Prostate gland (tissue), 2 donors: ENCODE data around the gene CDX1. TPM values are rescaled to one million over a fixed set of nuclear protein-coding genes. Genes with fewer than 3 reads are reported as not detected.

Experiments used
- DNase-seq: peaks from one replicate; pipeline ENCODE4 v3.0.0-alpha.2; 2019; ENCODE audit warnings: low spot score
- H3K27ac ChIP-seq, 2 donors: fragments of 200-600 bp; sonication (generic); 2 replicates each; pipeline ENCODE4 v1.5.1; 2017 to 2019
- H3K27me3 ChIP-seq: fragments of 200-600 bp; sonication (generic); replicated peaks from 2 replicates; pipeline ENCODE4 v1.5.1; 2019; ENCODE audit not compliant: insufficient read depth
- H3K36me3 ChIP-seq, 2 donors: fragments of 200-600 bp; sonication (generic); 1 replicate in 1 of 2; 2 replicates in 1 of 2; pipeline versions ENCODE4 v1.5.1 to v1.8.1; 2017 to 2019
- H3K4me1 ChIP-seq: fragments of 200-600 bp; sonication (generic); replicated peaks from 2 replicates; pipeline ENCODE4 v1.5.1; 2019
- H3K4me3 ChIP-seq, 2 donors: fragments of 200-600 bp; sonication (generic); 2 replicates each; pipeline ENCODE4 v1.5.1; 2017 to 2019
- H3K9me3 ChIP-seq: fragments of 200-600 bp; sonication (generic); 2 replicates; pipeline ENCODE4 v1.5.1; 2017
- CTCF ChIP-seq, 4 experiments: fragments of 200-600 bp in 2 of 4; fragments of 450-650 bp in 2 of 4; sonication (generic) in 2 of 4; IDR thresholded peaks; 1 replicate in 3 of 4; 2 replicates in 1 of 4; pipeline ENCODE4 v1.5.1; 2016 to 2019; ENCODE audit warnings: antibody characterized with exemption in 4 of 4, mild to moderate bottlenecking in 2 of 4, moderate library complexity in 2 of 4
- POLR2A ChIP-seq: fragments of 450-650 bp; IDR thresholded peaks from one replicate; pipeline ENCODE4 v1.6.1; 2016; ENCODE audit warnings: antibody characterized with exemption, mild to moderate bottlenecking
- POLR2AphosphoS5 ChIP-seq: sonication (generic); formaldehyde crosslinking; IDR thresholded peaks from one replicate; pipeline ENCODE4 v1.6.1; 2017; ENCODE audit warnings: antibody characterized with exemption
- whole genome bisulfite sequencing: methylation state at CpG from one replicate; pipeline ENCODE4 v1.1.5; 2018; 5-methylcytosine and 5-hydroxymethylcytosine counted together
- intact Hi-C: fragments of 100-400 bp; cut with DNase I; formaldehyde crosslinking; loops from one replicate; pipeline ENCODE4 v1.14.2; 2022
- total RNA-seq, 2 donors: library from RNA; depleted of rRNA; stranded (reverse); fragments of >200 nt; gene quantifications; one replicate each; pipeline ENCODE4 v1.1.0, GENCODE V29; 2016

The CDX1 gene
- total RNA-seq, 2 donors from 2014 or later: 3.2 TPM; not detected in 1

GRCh38 chr5:150137168-150137957, 29.2 kb upstream of the CDX1 start:
- H3K27ac ChIP-seq: peak overlapping the region; percentile 74 to 78
- no peak overlapping the region for H3K4me3 ChIP-seq
- TF ChIP-seq POLR2AphosphoS5 (peak; percentile 56), POLR2A (peak; percentile 7), CTCF (IDR thresholded peaks at IDR 0.05) (no peak)
- 46% methylated on average over 12 of the region's 12 CpGs for WGBS
- no peaks in the 10 kb centered on the region for H3K9me3 ChIP-seq
- peaks cover 23% of the 10 kb centered on the region for H3K4me1 ChIP-seq
- intact Hi-C loops: loop anchor here (10.0 kb wide), 1 partner anchor 133 kb away; the partner anchor contains the start of genes HMGXB3 and TIGD6
- H3K36me3 ChIP-seq: no peaks in the 10 kb centered on the region
- no peaks in the 10 kb centered on the region for H3K27me3 ChIP-seq
- peak; percentile 54 for DNase-seq

- WGBS: 68% methylated on average over 5 of the region's 5 CpGs
- intact Hi-C loops: loop anchor here (10.0 kb wide), 1 partner anchor 133 kb away; the partner anchor contains the start of genes HMGXB3 and TIGD6
- Histone ChIP-seq H3K4me3 (no peak overlapping the region), H3K36me3 (no peaks in the 10 kb centered on the region), H3K27ac (peak overlapping the region; percentile 74 to 78), H3K9me3 (no peaks in the 10 kb centered on the region), H3K4me1 (peaks cover 23% of the 10 kb centered on the region), H3K27me3 (no peaks in the 10 kb centered on the region)
- TF ChIP-seq POLR2A (no peak), POLR2AphosphoS5 (no peak), CTCF (IDR thresholded peaks at IDR 0.05) (no peak)
- no peak for DNase-seq
Observed at GRCh38 chr5:150137997-150138396, 28.6 kb upstream of the CDX1 start.

GRCh38 chr5:150138551-150139265, 27.9 kb upstream of the CDX1 start:
- intact Hi-C loops: loop anchor here (10.0 kb wide), 1 partner anchor 134 kb away; the partner anchor contains the start of genes HMGXB3 and TIGD6
- TF ChIP-seq POLR2AphosphoS5 (peak; percentile 49), POLR2A (no peak)
- no peaks in the 10 kb centered on the region for H3K27me3 ChIP-seq
- peaks cover 23% of the 10 kb centered on the region for H3K4me1 ChIP-seq
- 52% methylated on average over 10 of the region's 10 CpGs for WGBS
- H3K36me3 ChIP-seq: no peaks in the 10 kb centered on the region
- peak overlapping the region; percentile 74 to 78 for H3K27ac ChIP-seq
- DNase-seq: peak; percentile 30
- H3K4me3 ChIP-seq: no peak overlapping the region
- H3K9me3 ChIP-seq: no peaks in the 10 kb centered on the region

- TF ChIP-seq POLR2AphosphoS5 (no peak), POLR2A (no peak)
- intact Hi-C loops: loop anchor here (10.0 kb wide), 1 partner anchor 135 kb away; the partner anchor contains the start of genes HMGXB3 and TIGD6
- Histone ChIP-seq H3K27me3 (no peaks in the 10 kb centered on the region), H3K9me3 (no peaks in the 10 kb centered on the region), H3K4me3 (no peak overlapping the region), H3K27ac (peak overlapping the region; percentile 74 to 78), H3K4me1 (peaks cover 23% of the 10 kb centered on the region), H3K36me3 (no peaks in the 10 kb centered on the region)
- WGBS: 63% methylated on average over 6 of the region's 6 CpGs
- DNase-seq: no peak
Observed at GRCh38 chr5:150139334-150139733, 27.2 kb upstream of the CDX1 start.

- no peaks in the 10 kb centered on the region for H3K36me3 ChIP-seq
- no peak overlapping the region for H3K4me3 ChIP-seq
Observed at GRCh38 chr5:150140830-150141229, 25.7 kb upstream of the CDX1 start.

More at GRCh38 chr5:150140830-150141229, 25.7 kb upstream of the CDX1 start:
- peaks cover 23% of the 10 kb centered on the region for H3K4me1 ChIP-seq
- intact Hi-C loops: loop anchor here (2.0 kb wide), 1 partner anchor 14 kb away; the partner anchor contains the start of gene PDGFRB
- no peak for DNase-seq
- TF ChIP-seq POLR2AphosphoS5 (no peak), CTCF (IDR thresholded peaks at IDR 0.05) (no peak), POLR2A (no peak)
- no peaks in the 10 kb centered on the region for H3K9me3 ChIP-seq
- WGBS: 44% methylated on average over 11 of the region's 11 CpGs
- H3K27ac ChIP-seq: peak overlapping the region; percentile 74 to 78
- H3K27me3 ChIP-seq: no peaks in the 10 kb centered on the region
